Measurements from ENCODE around the gene PARD3. TPM values are rescaled to one million over a fixed set of nuclear protein-coding genes. Genes with fewer than 3 reads are reported as not detected.

PARD3 gene
- total RNA-seq, 1 donor from 2014 or later: 35.4 TPM

GRCh38 chr10:34340934-34341333, 474.2 kb downstream of the PARD3 start:
- Histone ChIP-seq H3K4me2 (ENCODE audit: low read length) (no peak overlapping the region), H3K9ac (ENCODE audit: low read length) (no peak overlapping the region), H3K27ac (ENCODE audit: low read depth, low read length) (no peak overlapping the region)

GRCh38 chr10:34339816-34340553, 475.1 kb downstream of the PARD3 start:
- Histone ChIP-seq H3K79me2 (ENCODE audit: insufficient read depth, low read length) (no peaks in the 10 kb centered on the region), H3K27me3 (ENCODE audit: insufficient read depth, low read length) (no peaks in the 10 kb centered on the region), H3K27ac (ENCODE audit: low read depth, low read length) (no peak overlapping the region), H3K4me3 (ENCODE audit: insufficient read depth, low read depth, low read length) (no peak overlapping the region), H3K36me3 (ENCODE audit: insufficient read depth, low read length) (no peaks in the 10 kb centered on the region), H4K20me1 (ENCODE audit: insufficient read depth, low read length) (no peaks in the 10 kb centered on the region), H3K9ac (ENCODE audit: low read length) (no peak overlapping the region), H3K4me2 (ENCODE audit: low read length) (no peak overlapping the region), H3K9me3 (ENCODE audit: insufficient read depth, low read depth, low read length) (no peaks in the 10 kb centered on the region), H2AFZ (ENCODE audit: low read depth, low read length) (no peak overlapping the region), H3K4me1 (ENCODE audit: insufficient read depth, low read length) (peaks cover 16% of the 10 kb centered on the region)
- Mint-ChIP-seq H3K9me3 (ENCODE audit: unreplicated experiment) (no peaks in the 10 kb centered on the region), H3K4me3 (ENCODE audit: unreplicated experiment) (no peak overlapping the region), H3K27ac (ENCODE audit: unreplicated experiment) (no peak overlapping the region), H3K36me3 (ENCODE audit: low read depth, unreplicated experiment) (peaks cover 8% of the 10 kb centered on the region), H3K4me1 (ENCODE audit: low read depth, unreplicated experiment) (no peaks in the 10 kb centered on the region), H3K27me3 (ENCODE audit: low read depth, unreplicated experiment) (no peaks in the 10 kb centered on the region)
- no peak for DNase-seq (ENCODE audit: low read depth)
- no peak for FAIRE-seq
- TF ChIP-seq EZH2 (IDR thresholded peaks at IDR 0.05; ENCODE audit: insufficient read depth, low read length): no peak
- no peak for TF ChIP-seq CTCF (IDR thresholded peaks at IDR 0.05; ENCODE audit: insufficient read depth, low read depth, low read length)

More at GRCh38 chr10:34340934-34341333, 474.2 kb downstream of the PARD3 start:
- DNase-seq (ENCODE audit: low read depth): no peak
- Histone ChIP-seq H3K36me3 (ENCODE audit: insufficient read depth, low read length) (no peaks in the 10 kb centered on the region), H3K9me3 (ENCODE audit: insufficient read depth, low read depth, low read length) (no peaks in the 10 kb centered on the region), H2AFZ (ENCODE audit: low read depth, low read length) (no peak overlapping the region), H4K20me1 (ENCODE audit: insufficient read depth, low read length) (no peaks in the 10 kb centered on the region), H3K4me1 (ENCODE audit: insufficient read depth, low read length) (peaks cover 16% of the 10 kb centered on the region), H3K4me3 (ENCODE audit: insufficient read depth, low read depth, low read length) (no peak overlapping the region), H3K27me3 (ENCODE audit: insufficient read depth, low read length) (no peaks in the 10 kb centered on the region), H3K79me2 (ENCODE audit: insufficient read depth, low read length) (no peaks in the 10 kb centered on the region)
- Mint-ChIP-seq H3K27ac (ENCODE audit: unreplicated experiment) (no peak overlapping the region), H3K4me1 (ENCODE audit: low read depth, unreplicated experiment) (no peaks in the 10 kb centered on the region), H3K4me3 (ENCODE audit: unreplicated experiment) (no peak overlapping the region), H3K9me3 (ENCODE audit: unreplicated experiment) (no peaks in the 10 kb centered on the region), H3K27me3 (ENCODE audit: low read depth, unreplicated experiment) (no peaks in the 10 kb centered on the region), H3K36me3 (ENCODE audit: low read depth, unreplicated experiment) (peaks cover 10% of the 10 kb centered on the region)
- TF ChIP-seq CTCF (IDR thresholded peaks at IDR 0.05; ENCODE audit: insufficient read depth, low read depth, low read length): no peak
- no peak for TF ChIP-seq EZH2 (IDR thresholded peaks at IDR 0.05; ENCODE audit: insufficient read depth, low read length)
- no peak for FAIRE-seq

GRCh38 chr10:34337917-34338316, 477.2 kb downstream of the PARD3 start:
- FAIRE-seq: no peak
- no peaks in the 10 kb centered on the region for H3K36me3 ChIP-seq (ENCODE audit: insufficient read depth, low read length)
- H3K4me1 Mint-ChIP-seq (ENCODE audit: low read depth, unreplicated experiment): no peaks in the 10 kb centered on the region
- H3K4me3 ChIP-seq (ENCODE audit: insufficient read depth, low read depth, low read length): no peak overlapping the region
- peaks cover 5% of the 10 kb centered on the region for H3K4me1 ChIP-seq (ENCODE audit: insufficient read depth, low read length)
- H3K27me3 ChIP-seq (ENCODE audit: insufficient read depth, low read length): no peaks in the 10 kb centered on the region
- peaks cover 8% of the 10 kb centered on the region for H3K36me3 Mint-ChIP-seq (ENCODE audit: low read depth, unreplicated experiment)
- no peak for DNase-seq (ENCODE audit: low read depth)
- no peaks in the 10 kb centered on the region for H3K79me2 ChIP-seq (ENCODE audit: insufficient read depth, low read length)
- no peak overlapping the region for H3K27ac Mint-ChIP-seq (ENCODE audit: unreplicated experiment)
- H3K4me2 ChIP-seq (ENCODE audit: low read length): no peak overlapping the region
- no peaks in the 10 kb centered on the region for H3K9me3 Mint-ChIP-seq (ENCODE audit: unreplicated experiment)
- no peaks in the 10 kb centered on the region for H3K27me3 Mint-ChIP-seq (ENCODE audit: low read depth, unreplicated experiment)
- H2AFZ ChIP-seq (ENCODE audit: low read depth, low read length): no peak overlapping the region
- no peak overlapping the region for H3K27ac ChIP-seq (ENCODE audit: low read depth, low read length)
- TF ChIP-seq CTCF (IDR thresholded peaks at IDR 0.05; ENCODE audit: insufficient read depth, low read depth, low read length): no peak
- TF ChIP-seq EZH2 (IDR thresholded peaks at IDR 0.05; ENCODE audit: insufficient read depth, low read length): no peak
- no peaks in the 10 kb centered on the region for H3K9me3 ChIP-seq (ENCODE audit: insufficient read depth, low read depth, low read length)
- no peaks in the 10 kb centered on the region for H4K20me1 ChIP-seq (ENCODE audit: insufficient read depth, low read length)
- no peak overlapping the region for H3K4me3 Mint-ChIP-seq (ENCODE audit: unreplicated experiment)
- no peak overlapping the region for H3K9ac ChIP-seq (ENCODE audit: low read length)

Data from astrocyte (in vitro differentiated cells and primary cell).